CD8-positive, alpha-beta memory T cell (primary cell): ENCODE results near the gene OCA2. TPM values are rescaled to one million over a fixed set of nuclear protein-coding genes. Genes with fewer than 3 reads are reported as not detected.

Experiments used
- CTCF ChIA-PET: fragments of 350-600 bp; sonication (Branson Sonifier 250); formaldehyde crosslinking; loops from one replicate; lab custom pipeline; 2021; ENCODE audit warnings: antibody characterized with exemption; lab: Charles Lee
- POLR2A ChIA-PET: fragments of 350-600 bp; sonication (Branson Sonifier 250); formaldehyde crosslinking; loops from one replicate; lab custom pipeline; 2021; ENCODE audit warnings: antibody characterized with exemption; lab: Charles Lee
- DNase-seq, 5 donors: peaks; one replicate each; pipeline versions ENCODE4 v3.0.0 to v3.0.0-alpha.2; 2020 to 2022; ENCODE audit warnings: mixed read lengths in 1 of 5
- H3K27ac ChIP-seq: one replicate; pipeline ENCODE4 v1.7.0; 2013; ENCODE audit warnings: low read depth, mild to moderate bottlenecking, low read length, moderate library complexity
- H3K27me3 ChIP-seq: 2 replicates; pipeline ENCODE4 v1.7.0; 2013; ENCODE audit warnings: low read length, mild to moderate bottlenecking; ENCODE audit not compliant: insufficient read depth, poor library complexity, severe bottlenecking
- H3K36me3 ChIP-seq: 2 replicates; pipeline ENCODE4 v1.7.0; 2013; ENCODE audit warnings: mild to moderate bottlenecking, low read length, moderate library complexity; ENCODE audit not compliant: insufficient read depth
- H3K4me1 ChIP-seq: 2 replicates; pipeline ENCODE4 v1.7.0; 2013; ENCODE audit warnings: mild to moderate bottlenecking, low read length, moderate library complexity; ENCODE audit not compliant: insufficient read depth
- H3K4me3 ChIP-seq: 2 replicates; pipeline ENCODE4 v1.7.0; 2013; ENCODE audit warnings: mild to moderate bottlenecking, low read length
- H3K9me3 ChIP-seq: 2 replicates; pipeline ENCODE4 v1.7.0; 2013; ENCODE audit warnings: mild to moderate bottlenecking, low read length
- H3K27ac Mint-ChIP-seq, 8 donors: one replicate each; pipeline ENCODE4 v1.8.0; 2020 to 2021; ENCODE audit warnings: mixed read lengths in 8 of 8, mild to moderate bottlenecking in 6 of 8, inconsistent platforms in 3 of 8, moderate library complexity in 3 of 8
- H3K27me3 Mint-ChIP-seq, 2 donors: one replicate each; pipeline ENCODE4 v1.8.0; 2020 to 2021; ENCODE audit warnings: mixed read lengths in 2 of 2, mild to moderate bottlenecking in 1 of 2, moderate library complexity in 1 of 2
- H3K36me3 Mint-ChIP-seq, 3 donors: one replicate each; pipeline ENCODE4 v1.8.0; 2020 to 2021; ENCODE audit warnings: mixed read lengths in 3 of 3, inconsistent platforms in 1 of 3, mild to moderate bottlenecking in 1 of 3
- H3K4me1 Mint-ChIP-seq, 3 donors: one replicate each; pipeline ENCODE4 v1.8.0; 2020 to 2021; ENCODE audit warnings: mixed read lengths in 3 of 3, inconsistent platforms in 1 of 3, mild to moderate bottlenecking in 1 of 3
- H3K4me3 Mint-ChIP-seq, 7 donors: one replicate each; pipeline ENCODE4 v1.8.0; 2020 to 2021; ENCODE audit warnings: mixed read lengths in 7 of 7, mild to moderate bottlenecking in 6 of 7, moderate library complexity in 4 of 7, inconsistent platforms in 2 of 7
- H3K9me3 Mint-ChIP-seq, 5 donors: one replicate each; pipeline ENCODE4 v1.8.0; 2020 to 2022; ENCODE audit warnings: mixed read lengths in 5 of 5, mild to moderate bottlenecking in 3 of 5, moderate library complexity in 2 of 5, inconsistent platforms in 1 of 5
- polyA plus RNA-seq: library from polyadenylated mRNA; unstranded; fragments of 300-500 nt; fragmentation: Illumina TruSeq; gene quantifications from one replicate; pipeline ENCODE4 v1.2.3, GENCODE V29; 2021
- total RNA-seq, 2 experiments: library from RNA; stranded (reverse); gene quantifications; one replicate each; pipeline ENCODE4 v1.2.3, GENCODE V29; 2021

OCA2 gene
- total and polyA plus RNA-seq, 3 experiments from 2014 or later: not detected

GRCh38 chr15:28100516-28101195 lies 1.5 kb upstream of the OCA2 start:
- CTCF ChIA-PET: no interaction called here
- Mint-ChIP-seq H3K9me3 (peaks cover 0 to 2% (median 0%) of the 10 kb centered on the region in 5 donors), H3K27ac (no peak overlapping the region), H3K4me1 (peaks cover 26 to 36% (median 34%) of the 10 kb centered on the region in 3 donors), H3K36me3 (peaks cover 0 to 3% (median 1%) of the 10 kb centered on the region in 3 donors), H3K4me3 (peak overlapping the region in 3 of 7 donors; percentile 9 to 67 (median 33)), H3K27me3 (peaks cover 36 to 60% of the 10 kb centered on the region in 2 donors)
- POLR2A ChIA-PET: no interaction called here
- H3K36me3 ChIP-seq: no peaks in the 10 kb centered on the region
- peaks cover 20% of the 10 kb centered on the region for H3K4me1 ChIP-seq
- no peak for DNase-seq
- H3K9me3 ChIP-seq: no peaks in the 10 kb centered on the region
- H3K27ac ChIP-seq: no peak overlapping the region
- peaks cover 38% of the 10 kb centered on the region for H3K27me3 ChIP-seq
- H3K4me3 ChIP-seq: no peak overlapping the region

GRCh38 chr15:28099555-28100140 lies 533 bp upstream of the OCA2 start:
- DNase-seq: no peak
- H3K4me3 Mint-ChIP-seq: peak overlapping the region; percentile 9 to 74 (median 60)
- H3K9me3 ChIP-seq: no peaks in the 10 kb centered on the region
- H3K27me3 ChIP-seq: peaks cover 38% of the 10 kb centered on the region
- H3K27ac Mint-ChIP-seq: peak overlapping the region in 1 of 8 donors; percentile 5
- no peaks in the 10 kb centered on the region for H3K36me3 ChIP-seq
- peaks cover 0 to 2% (median 0%) of the 10 kb centered on the region in 5 donors for H3K9me3 Mint-ChIP-seq
- peaks cover 24% of the 10 kb centered on the region for H3K4me1 ChIP-seq
- H3K27me3 Mint-ChIP-seq: peaks cover 40 to 61% of the 10 kb centered on the region in 2 donors
- no peak overlapping the region for H3K27ac ChIP-seq
- peaks cover 28 to 38% (median 36%) of the 10 kb centered on the region in 3 donors for H3K4me1 Mint-ChIP-seq
- ChIA-PET CTCF (no interaction called here), POLR2A (no interaction called here)
- H3K4me3 ChIP-seq: no peak overlapping the region
- peaks cover 0 to 1% (median under 1%) of the 10 kb centered on the region in 3 donors for H3K36me3 Mint-ChIP-seq

- peak overlapping the region; percentile 7 to 77 (median 66) for H3K4me3 Mint-ChIP-seq
- peaks cover 0 to 3% (median 0%) of the 10 kb centered on the region in 3 donors for H3K36me3 Mint-ChIP-seq
- no peak overlapping the region for H3K27ac Mint-ChIP-seq
- H3K27ac ChIP-seq: no peak overlapping the region
- H3K4me1 ChIP-seq: peaks cover 32% of the 10 kb centered on the region
- peaks cover 33 to 48% (median 36%) of the 10 kb centered on the region in 3 donors for H3K4me1 Mint-ChIP-seq
- H3K36me3 ChIP-seq: no peaks in the 10 kb centered on the region
- POLR2A ChIA-PET: no interaction called here
- peaks cover 47 to 60% of the 10 kb centered on the region in 2 donors for H3K27me3 Mint-ChIP-seq
- CTCF ChIA-PET: interaction anchor here (1.4 kb wide), 1 partner anchor 25 kb away, joined by 3 read pairs; no protein-coding TSS in a partner anchor
- H3K4me3 ChIP-seq: no peak overlapping the region
- H3K9me3 Mint-ChIP-seq: peaks cover 0 to 3% (median 2%) of the 10 kb centered on the region in 5 donors
- peaks cover 50% of the 10 kb centered on the region for H3K27me3 ChIP-seq
- no peaks in the 10 kb centered on the region for H3K9me3 ChIP-seq
- DNase-seq: no peak
Observed at GRCh38 chr15:28098360-28098765, 752 bp downstream of the OCA2 start.

- no peak for DNase-seq
- H3K4me3 ChIP-seq: no peak overlapping the region
- H3K9me3 Mint-ChIP-seq: peaks cover 0 to 4% (median 2%) of the 10 kb centered on the region in 5 donors
- ChIA-PET CTCF (interaction anchor here (1.4 kb wide), 1 partner anchor 25 kb away, joined by 3 read pairs; no protein-coding TSS in a partner anchor), POLR2A (interaction anchor here (0.5 kb wide), 1 partner anchor 17 kb away, joined by 3 read pairs; no protein-coding TSS in a partner anchor)
- no peak overlapping the region for H3K27ac ChIP-seq
- peaks cover 33 to 50% (median 36%) of the 10 kb centered on the region in 3 donors for H3K4me1 Mint-ChIP-seq
- peaks cover 32% of the 10 kb centered on the region for H3K4me1 ChIP-seq
- H3K27me3 ChIP-seq: peaks cover 50% of the 10 kb centered on the region
- H3K27me3 Mint-ChIP-seq: peaks cover 52 to 60% of the 10 kb centered on the region in 2 donors
- H3K36me3 Mint-ChIP-seq: peaks cover 0 to 3% (median 0%) of the 10 kb centered on the region in 3 donors
- H3K9me3 ChIP-seq: no peaks in the 10 kb centered on the region
- H3K27ac Mint-ChIP-seq: peak overlapping the region in 1 of 8 donors; percentile 23
- no peaks in the 10 kb centered on the region for H3K36me3 ChIP-seq
- peak overlapping the region; percentile 35 to 80 (median 75) for H3K4me3 Mint-ChIP-seq
Observed at GRCh38 chr15:28097656-28098359, 1.3 kb downstream of the OCA2 start.

GRCh38 chr15:28096670-28097431 lies 2.3 kb downstream of the OCA2 start:
- H3K9me3 ChIP-seq: no peaks in the 10 kb centered on the region

GRCh38 chr15:28096411-28096669 lies 2.8 kb downstream of the OCA2 start:
- H3K4me3 ChIP-seq: peak overlapping the region; percentile 44
- H3K4me1 ChIP-seq: peaks cover 32% of the 10 kb centered on the region
- Mint-ChIP-seq H3K36me3 (peaks cover 0 to 3% (median under 1%) of the 10 kb centered on the region in 3 donors), H3K4me1 (peaks cover 36 to 52% (median 36%) of the 10 kb centered on the region in 3 donors), H3K27ac (peak overlapping the region in 5 of 8 donors; percentile 21 to 90 (median 64)), H3K9me3 (peaks cover 2 to 12% (median 9%) of the 10 kb centered on the region in 5 donors), H3K27me3 (peaks cover 63 to 69% of the 10 kb centered on the region in 2 donors), H3K4me3 (peak overlapping the region; percentile 83 to 94 (median 88))
- no peak for DNase-seq
- H3K9me3 ChIP-seq: no peaks in the 10 kb centered on the region
- no peaks in the 10 kb centered on the region for H3K36me3 ChIP-seq
- POLR2A ChIA-PET: no interaction called here
- H3K27ac ChIP-seq: no peak overlapping the region
- H3K27me3 ChIP-seq: peaks cover 56% of the 10 kb centered on the region
- CTCF ChIA-PET: no interaction called here

More at GRCh38 chr15:28096670-28097431, 2.3 kb downstream of the OCA2 start:
- no peak overlapping the region for H3K27ac Mint-ChIP-seq
- H3K27me3 Mint-ChIP-seq: peaks cover 61 to 68% of the 10 kb centered on the region in 2 donors
- H3K36me3 ChIP-seq: no peaks in the 10 kb centered on the region
- peaks cover 36 to 52% (median 36%) of the 10 kb centered on the region in 3 donors for H3K4me1 Mint-ChIP-seq
- H3K9me3 Mint-ChIP-seq: peaks cover 0 to 9% (median 5%) of the 10 kb centered on the region in 5 donors
- peak overlapping the region; percentile 44 for H3K4me3 ChIP-seq
- DNase-seq: no peak
- peak overlapping the region; percentile 83 to 94 (median 88) for H3K4me3 Mint-ChIP-seq
- H3K27me3 ChIP-seq: peaks cover 56% of the 10 kb centered on the region
- H3K27ac ChIP-seq: no peak overlapping the region
- H3K4me1 ChIP-seq: peaks cover 32% of the 10 kb centered on the region
- peaks cover 0 to 3% (median 0%) of the 10 kb centered on the region in 3 donors for H3K36me3 Mint-ChIP-seq
- ChIA-PET POLR2A (interaction anchor here (0.5 kb wide), 1 partner anchor 18 kb away, joined by 3 read pairs; no protein-coding TSS in a partner anchor), CTCF (interaction anchor here (1.4 kb wide), 1 partner anchor 26 kb away, joined by 3 read pairs; no protein-coding TSS in a partner anchor)
